Small intestine (tissue), 7 donors: Measurements from ENCODE around the gene RCAN1. TPM values are rescaled to one million over a fixed set of nuclear protein-coding genes. Genes with fewer than 3 reads are reported as not detected.
A peak's percentile ranks its signal among the peaks of the same experiment; 100 is the strongest.

Source experiments
- DNase-seq, 2 donors: peaks; one replicate each; pipeline versions ENCODE4 v3.0.0 to v3.0.0-alpha.2; 2013
- FAIRE-seq: peaks from 2 replicates; lab custom pipeline; 2012; peaks lifted over from hg19 to GRCh38; lab: Jason Lieb, UNC
- H3K27ac ChIP-seq, 3 donors: one replicate each; pipeline ENCODE4 v1.5.1; 2013; ENCODE audit warnings: low read length in 2 of 3, mild to moderate bottlenecking in 2 of 3, control low read depth in 1 of 3, inconsistent platforms in 1 of 3, low read depth in 1 of 3, moderate library complexity in 1 of 3
- H3K27me3 ChIP-seq, 3 donors: one replicate each; pipeline ENCODE4 v1.6.1; 2013; ENCODE audit warnings: low read length in 3 of 3, inconsistent platforms in 1 of 3; ENCODE audit not compliant: control insufficient read depth in 3 of 3, insufficient read depth in 3 of 3
- H3K36me3 ChIP-seq, 3 donors: one replicate each; pipeline ENCODE4 v1.6.1; 2013; ENCODE audit warnings: low read length in 3 of 3, inconsistent platforms in 1 of 3, low read depth in 1 of 3, mild to moderate bottlenecking in 1 of 3, moderate library complexity in 1 of 3; ENCODE audit not compliant: control insufficient read depth in 3 of 3, insufficient read depth in 2 of 3
- H3K4me1 ChIP-seq, 3 donors: one replicate each; pipeline ENCODE4 v1.6.1; 2013; ENCODE audit warnings: low read length in 2 of 3, inconsistent platforms in 1 of 3, low read depth in 1 of 3, mild to moderate bottlenecking in 1 of 3, moderate library complexity in 1 of 3; ENCODE audit not compliant: control insufficient read depth in 3 of 3, insufficient read depth in 2 of 3
- H3K4me3 ChIP-seq, 3 donors: one replicate each; pipeline ENCODE4 v1.5.1; 2013; ENCODE audit warnings: low read length in 3 of 3, control low read depth in 1 of 3, inconsistent platforms in 1 of 3, low read depth in 1 of 3, mild to moderate bottlenecking in 1 of 3, moderate library complexity in 1 of 3
- H3K9me3 ChIP-seq, 2 donors: one replicate each; pipeline ENCODE4 v1.6.1; 2013; ENCODE audit warnings: low read depth in 1 of 2, low read length in 1 of 2; ENCODE audit not compliant: control insufficient read depth in 2 of 2, insufficient read depth in 1 of 2
- WGBS, 3 donors: extraction: QIAGEN DNeasy Blood & Tissue Kit; methylation state at CpG; one replicate each; pipeline ENCODE4 v1.1.7; 2013; 5-methylcytosine and 5-hydroxymethylcytosine counted together
- polyA plus RNA-seq, 4 donors: library from polyadenylated mRNA; stranded (reverse) in 3 of 4; unstranded in 1 of 4; fragments of 200-250 nt in 3 of 4; fragments of 120-200 nt in 1 of 4; gene quantifications; one replicate each; pipeline versions ENCODE4 v1.2.1 to v1.2.3, GENCODE V29; 2013
- donor health status: healthy with polysubstance abuse.
- donor health status: control.
- donor health status: control.
- donor health status: Bipolar disorder and iron deficiency.
- donor health status: healthy.

The RCAN1 gene
- polyA plus RNA-seq, 4 donors = 23.6 to 46.8 (median 35.3) TPM

DNA sequence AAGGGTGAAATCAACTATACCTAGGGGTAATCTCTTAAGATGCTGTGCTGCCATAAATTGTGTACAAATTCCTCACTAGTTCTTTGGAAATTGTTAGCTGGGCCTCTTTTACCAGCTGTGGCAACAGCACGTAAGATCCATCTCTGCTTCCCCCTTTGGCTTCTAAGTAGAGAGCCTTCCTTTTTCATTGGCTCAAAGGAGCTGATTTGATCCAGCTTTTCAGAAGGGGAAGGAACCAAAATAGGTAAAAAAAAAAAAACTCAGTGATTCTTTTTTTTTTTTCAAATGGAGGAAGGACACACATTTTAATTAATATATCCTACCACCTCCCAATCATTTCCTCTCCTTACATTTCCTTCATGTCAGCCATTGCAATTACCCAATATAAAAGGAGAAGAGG, 4.0 kb upstream of the RCAN1 start:
- WGBS, 3 donors = 73 to 97% (median 95%) methylated on average over 1 of the region's 1 CpG
- Histone ChIP-seq H3K9me3 (no peaks in the 10 kb centered on the region), H3K4me1 (peaks cover 0 to 7% (median 0%) of the 10 kb centered on the region in 3 donors), H3K27me3 (peaks cover 0 to 1% (median 0%) of the 10 kb centered on the region in 3 donors), H3K4me3 (no peak overlapping the region), H3K27ac (no peak overlapping the region), H3K36me3 (no peaks in the 10 kb centered on the region)
- FAIRE-seq (no peak), DNase-seq (no peak)

DNA sequence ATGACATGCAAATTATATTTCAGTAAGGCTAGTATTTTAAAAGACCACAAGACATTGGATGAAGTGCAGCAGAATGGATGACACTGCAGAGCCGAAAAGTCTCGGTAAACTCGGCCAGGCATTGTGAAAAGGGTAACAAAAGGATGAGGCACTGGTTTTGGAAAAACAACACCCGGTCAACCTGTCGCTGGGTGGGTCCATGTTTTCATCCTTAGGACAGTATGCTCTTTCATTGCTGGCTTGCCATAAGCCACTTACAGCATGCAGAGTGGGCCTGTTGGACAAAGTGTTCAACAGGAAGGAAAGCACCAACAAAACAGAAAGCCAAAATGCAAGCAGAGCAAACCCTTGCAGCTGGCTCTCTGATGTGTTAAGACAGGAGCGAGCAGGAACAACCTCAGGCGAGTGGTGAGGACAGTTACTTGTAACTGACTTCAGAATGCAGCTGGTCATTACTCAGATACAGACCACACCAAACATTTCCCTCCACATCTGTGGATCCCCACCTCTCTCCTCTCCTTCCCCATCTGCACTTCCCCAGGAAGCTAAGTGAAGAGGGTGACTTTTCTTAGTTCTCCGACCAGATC, 2.9 kb upstream of the RCAN1 start:
- 83 to 86% (median 84%) methylated on average over 8 of the region's 8 CpGs for WGBS, 3 donors
- FAIRE-seq = no peak
- Histone ChIP-seq H3K27ac (no peak overlapping the region), H3K36me3 (no peaks in the 10 kb centered on the region), H3K27me3 (peaks cover 0 to 2% (median 0%) of the 10 kb centered on the region in 3 donors), H3K9me3 (no peaks in the 10 kb centered on the region), H3K4me1 (peaks cover 0 to 11% (median 0%) of the 10 kb centered on the region in 3 donors), H3K4me3 (no peak overlapping the region)
- DNase-seq = no peak

DNA sequence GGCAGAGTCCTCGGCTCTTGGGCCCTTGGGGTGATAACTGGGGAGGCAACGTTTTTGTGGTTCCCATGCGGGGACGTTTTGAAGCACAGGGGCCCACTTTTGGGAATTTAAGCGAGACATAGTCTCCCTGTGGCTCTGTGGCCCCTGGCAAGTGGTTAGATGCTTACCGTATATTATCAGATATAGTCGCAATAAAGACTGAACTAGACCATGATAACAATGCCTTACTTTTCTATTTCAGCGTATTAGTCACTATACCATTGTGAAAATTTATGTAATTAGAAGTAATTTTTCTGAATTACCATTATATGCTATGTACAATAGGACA, 538 bp upstream of the RCAN1 start:
- WGBS, 3 donors = 0 to 3% (median 1%) methylated on average over 8 of the region's 8 CpGs
- Histone ChIP-seq H3K9me3 (no peaks in the 10 kb centered on the region), H3K4me3 (peak overlapping the region in 2 of 3 donors; percentile 27 to 84), H3K4me1 (peaks cover 0 to 6% (median 0%) of the 10 kb centered on the region in 3 donors), H3K27me3 (peaks cover 0 to 2% (median 0%) of the 10 kb centered on the region in 3 donors), H3K27ac (peak overlapping the region; percentile 30 to 90 (median 83)), H3K36me3 (no peaks in the 10 kb centered on the region)
- FAIRE-seq (no peak), DNase-seq (no peak)

DNA sequence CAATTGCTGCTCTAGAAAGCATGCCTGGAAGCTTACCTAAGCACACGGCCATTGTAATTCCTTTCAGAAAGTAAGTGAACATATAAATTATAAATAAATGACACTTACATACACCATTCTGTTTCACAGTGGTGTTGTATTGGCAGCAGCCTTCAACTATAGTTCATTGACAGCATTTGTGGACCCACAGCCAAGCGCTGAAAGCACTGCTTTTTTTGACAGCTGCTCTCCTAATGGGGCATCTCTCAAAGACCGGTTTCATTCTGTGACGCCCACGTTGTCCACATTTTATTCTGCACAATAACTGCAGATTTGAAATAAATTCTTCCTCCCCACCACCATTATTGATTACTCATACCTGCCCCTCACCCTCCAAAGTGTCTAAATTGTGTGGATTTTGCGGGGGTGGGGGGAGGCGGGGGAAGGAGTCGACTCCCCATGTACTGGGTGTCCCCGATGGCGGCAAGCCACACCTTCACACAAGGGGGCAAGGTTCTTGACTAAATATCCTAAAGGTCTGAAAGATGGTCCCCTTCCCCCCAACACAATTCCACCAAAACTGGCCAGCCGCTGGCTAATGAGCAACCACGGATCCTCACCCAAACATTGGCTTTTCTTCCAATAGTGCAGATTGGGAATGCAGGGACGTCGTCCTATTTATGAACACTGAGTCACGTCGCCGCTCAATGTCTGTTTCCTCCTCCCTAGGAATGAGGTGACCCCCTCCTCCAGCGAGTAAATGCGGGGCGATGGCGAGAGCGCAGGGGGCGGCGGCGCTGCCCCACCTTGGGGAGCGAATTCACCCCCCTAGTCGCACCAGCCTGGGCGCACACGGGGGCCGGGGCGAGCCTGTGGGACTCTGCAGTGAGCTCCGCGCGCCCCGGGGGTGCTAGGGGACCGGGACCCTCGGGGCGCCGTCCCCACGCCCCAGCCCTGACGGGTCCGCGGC, 960 bp downstream of the RCAN1 start:
- 4 to 10% (median 9%) methylated on average over 34 to 43 of the region's 43 CpGs for WGBS, 3 donors
- Histone ChIP-seq H3K9me3 (no peaks in the 10 kb centered on the region), H3K36me3 (no peaks in the 10 kb centered on the region), H3K27me3 (peaks cover 0 to 2% (median 0%) of the 10 kb centered on the region in 3 donors), H3K4me3 (peak overlapping the region; percentile 43 to 84 (median 74)), H3K4me1 (peaks cover 0 to 6% (median 0%) of the 10 kb centered on the region in 3 donors), H3K27ac (peak overlapping the region in 1 of 3 donors; percentile 83)
- FAIRE-seq (no peak), DNase-seq (peak in 1 of 2 donors; percentile 41)

DNA sequence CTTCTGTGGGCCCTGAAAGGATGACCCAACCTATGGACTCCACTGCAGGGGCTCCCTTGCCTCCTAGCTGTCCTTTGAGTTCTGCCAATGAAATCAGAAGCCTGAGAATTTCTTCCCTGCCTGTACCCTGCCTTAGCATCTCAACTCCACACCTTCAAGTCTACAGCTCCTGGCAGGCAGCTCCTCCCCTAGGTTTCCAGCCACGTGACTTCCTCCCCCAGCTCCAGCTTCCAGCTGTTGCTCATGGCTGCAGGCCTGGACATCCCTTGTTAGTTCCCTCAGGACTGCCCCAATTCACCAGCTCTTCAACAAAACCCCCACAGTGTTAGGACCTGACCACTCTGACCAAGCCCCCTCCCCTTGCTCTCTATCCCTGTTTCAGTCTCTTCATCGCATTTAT, 2.4 kb downstream of the RCAN1 start:
- DNase-seq = no peak
- peaks cover 0 to 2% (median 0%) of the 10 kb centered on the region in 3 donors for H3K27me3 ChIP-seq
- peaks cover 0 to 6% (median 0%) of the 10 kb centered on the region in 3 donors for H3K4me1 ChIP-seq
- H3K27ac ChIP-seq = no peak overlapping the region
- no peak overlapping the region for H3K4me3 ChIP-seq
- 80 to 87% (median 80%) methylated on average over 2 of the region's 2 CpGs for WGBS, 3 donors
- H3K36me3 ChIP-seq = no peaks in the 10 kb centered on the region
- H3K9me3 ChIP-seq = no peaks in the 10 kb centered on the region
- no peak for FAIRE-seq

DNA sequence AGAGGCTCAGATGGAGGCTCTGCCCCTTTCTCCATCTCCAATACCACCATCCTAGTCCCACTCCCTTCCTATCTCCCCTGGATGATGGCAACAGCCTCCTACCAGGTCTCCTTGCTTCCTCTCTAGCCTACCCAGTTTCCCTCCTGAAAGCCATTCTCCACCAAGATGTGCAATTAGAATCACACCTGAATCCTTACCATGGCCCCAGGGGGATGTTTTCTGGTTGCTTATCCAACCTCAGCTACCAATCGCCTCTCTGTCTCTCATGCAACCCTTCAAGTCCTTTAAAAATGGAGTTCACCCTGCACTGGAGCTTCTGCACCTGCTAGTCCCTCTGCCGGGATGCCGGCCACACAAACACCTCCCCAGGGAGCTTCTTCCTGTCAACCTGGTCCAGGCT, 2.9 kb downstream of the RCAN1 start:
- Histone ChIP-seq H3K27me3 (peaks cover 0 to 2% (median 0%) of the 10 kb centered on the region in 3 donors), H3K4me1 (peaks cover 0 to 6% (median 0%) of the 10 kb centered on the region in 3 donors), H3K27ac (no peak overlapping the region), H3K4me3 (no peak overlapping the region), H3K36me3 (no peaks in the 10 kb centered on the region), H3K9me3 (no peaks in the 10 kb centered on the region)
- DNase-seq = no peak
- FAIRE-seq = no peak
- 83 to 91% (median 86%) methylated on average over 3 of the region's 3 CpGs for WGBS, 3 donors

DNA sequence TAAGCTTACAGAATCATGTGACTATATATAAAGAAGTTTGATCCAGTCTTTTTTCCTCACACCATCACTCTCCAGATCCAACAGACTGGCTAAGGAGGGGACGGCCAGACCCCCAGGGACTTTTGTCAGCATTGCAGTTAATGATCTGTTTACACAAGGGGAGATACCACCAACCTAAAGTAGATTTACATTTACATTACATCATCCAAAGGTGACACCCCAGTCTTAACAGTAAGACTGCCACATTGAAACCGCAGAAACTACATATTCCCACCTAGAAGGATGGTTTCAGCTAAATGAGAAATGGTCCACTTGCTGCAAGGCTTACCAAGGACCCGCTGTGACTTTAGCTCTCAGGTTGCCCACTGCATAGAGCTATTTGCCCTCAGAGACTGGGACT, 3.4 kb downstream of the RCAN1 start:
- Histone ChIP-seq H3K4me1 (peaks cover 0 to 6% (median 0%) of the 10 kb centered on the region in 3 donors), H3K27me3 (peaks cover 0 to 2% (median 0%) of the 10 kb centered on the region in 3 donors), H3K36me3 (no peaks in the 10 kb centered on the region), H3K4me3 (no peak overlapping the region), H3K27ac (no peak overlapping the region), H3K9me3 (no peaks in the 10 kb centered on the region)
- FAIRE-seq (no peak), DNase-seq (no peak)
- WGBS, 3 donors = 90 to 96% (median 92%) methylated on average over 3 of the region's 3 CpGs

DNA sequence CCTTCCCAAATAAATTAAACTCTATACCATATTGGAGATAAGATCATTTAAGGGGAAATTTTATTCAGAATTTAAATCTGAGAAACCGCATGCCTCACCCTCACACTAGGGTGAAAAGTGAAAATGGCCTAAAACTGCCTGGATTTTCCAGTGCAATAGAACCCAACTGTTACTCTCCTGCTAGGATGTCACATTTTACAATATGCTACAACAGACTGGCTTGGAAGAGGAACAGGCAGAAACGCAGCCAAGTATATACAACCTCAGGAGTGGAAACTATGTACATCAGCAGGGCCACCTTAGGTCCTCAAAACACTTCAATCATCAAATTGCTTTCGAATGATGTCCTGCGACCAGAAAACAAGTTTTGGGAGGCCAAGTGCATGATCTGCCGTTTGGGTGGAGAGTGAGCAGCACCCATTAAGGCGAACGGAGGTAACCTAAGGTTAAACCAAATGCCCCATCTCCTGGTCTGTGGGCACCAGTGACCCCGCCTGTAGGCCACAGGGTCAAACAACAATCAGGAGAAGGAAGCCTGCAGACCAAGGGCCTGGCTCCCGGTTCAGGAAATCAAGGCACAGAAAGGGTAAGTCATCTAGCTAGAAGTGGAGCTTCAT, 4.9 kb downstream of the RCAN1 start:
- H3K27ac ChIP-seq = no peak overlapping the region
- 79 to 86% (median 85%) methylated on average over 9 of the region's 9 CpGs for WGBS, 3 donors
- no peak overlapping the region for H3K4me3 ChIP-seq
- peaks cover 0 to 6% (median 0%) of the 10 kb centered on the region in 3 donors for H3K4me1 ChIP-seq
- H3K9me3 ChIP-seq = no peaks in the 10 kb centered on the region
- no peaks in the 10 kb centered on the region for H3K36me3 ChIP-seq
- FAIRE-seq (no peak), DNase-seq (no peak)
- H3K27me3 ChIP-seq = peaks cover 0 to 2% (median 0%) of the 10 kb centered on the region in 3 donors
